Sigmoid colon (tissue), 4 donors: ENCODE results near the gene GAREM2.

Experiments used
- CTCF ChIP-seq, 4 experiments: fragments of 450-650 bp in 3 of 4; fragments of 200-600 bp in 1 of 4; IDR thresholded peaks; one replicate each; pipeline ENCODE4 v1.5.1; 2016 to 2019; ENCODE audit warnings: antibody characterized with exemption in 4 of 4, mild to moderate bottlenecking in 3 of 4, moderate library complexity in 2 of 4
- EP300 ChIP-seq, 4 donors: sonication (generic); formaldehyde crosslinking; IDR thresholded peaks; one replicate each; pipeline ENCODE4 v1.6.1; 2017; ENCODE audit warnings: antibody characterized with exemption in 4 of 4
- POLR2A ChIP-seq, 2 donors: fragments of 450-650 bp; IDR thresholded peaks; one replicate each; pipeline ENCODE4 v1.6.1; 2016; ENCODE audit warnings: antibody characterized with exemption in 2 of 2, mild to moderate bottlenecking in 2 of 2, moderate library complexity in 2 of 2
- POLR2AphosphoS5 ChIP-seq, 4 donors: sonication (generic); formaldehyde crosslinking; IDR thresholded peaks; one replicate each; pipeline ENCODE4 v1.6.1; 2017; ENCODE audit warnings: antibody characterized with exemption in 4 of 4

GRCh38 chr2:26136451-26136850 lies 36.4 kb upstream of the GAREM2 start:
- TF ChIP-seq CTCF (IDR thresholded peaks at IDR 0.05), result no peak
- TF ChIP-seq POLR2AphosphoS5 (IDR thresholded peaks at IDR 0.05), result no peak
- no peak for TF ChIP-seq POLR2A (IDR thresholded peaks at IDR 0.05)
- TF ChIP-seq EP300 (IDR thresholded peaks at IDR 0.05), result no peak
